Lower lobe of right lung (tissue), 2 donors: Measurements from ENCODE around the gene TSPAN5. TPM values are rescaled to one million over a fixed set of nuclear protein-coding genes. Genes with fewer than 3 reads are reported as not detected.

ENCODE experiments used
- ATAC-seq, 2 donors: fragments of 200-7000 bp; cut with Tn5 transposase; one replicate each; pipeline ENCODE4 v1.9.1; 2020 to 2022; ENCODE audit warnings: mild to moderate bottlenecking in 2 of 2, moderate library complexity in 2 of 2
- DNase-seq: peaks from one replicate; pipeline ENCODE4 v3.0.0-alpha.2; 2020
- H3K27ac ChIP-seq: fragments of 200-600 bp; one replicate; pipeline ENCODE4 v1.8.0; 2022
- H3K27me3 ChIP-seq: fragments of 200-600 bp; one replicate; pipeline ENCODE4 v1.8.0; 2022; ENCODE audit warnings: low read depth
- H3K36me3 ChIP-seq: fragments of 200-600 bp; one replicate; pipeline ENCODE4 v1.8.0; 2022; ENCODE audit warnings: mild to moderate bottlenecking
- H3K4me1 ChIP-seq: fragments of 200-600 bp; one replicate; pipeline ENCODE4 v1.8.0; 2022
- H3K4me3 ChIP-seq: fragments of 200-600 bp; one replicate; pipeline ENCODE4 v1.8.0; 2022; ENCODE audit warnings: mild to moderate bottlenecking
- H3K9me3 ChIP-seq: fragments of 200-600 bp; one replicate; pipeline ENCODE4 v1.8.0; 2022
- CTCF ChIP-seq: fragments of 200-600 bp; IDR thresholded peaks from one replicate; pipeline ENCODE4 v1.8.0; 2022; ENCODE audit warnings: antibody characterized with exemption, mild to moderate bottlenecking
- intact Hi-C: fragments of 100-400 bp; cut with DNase I; formaldehyde crosslinking; loops from one replicate; pipeline ENCODE4 v1.11.0; 2022
- total RNA-seq: library from RNA; stranded (reverse); fragmentation: NEBNext Ultra II Directional; extraction: Animal tissue kit (Norgen Biotek cat#: 25700); gene quantifications from one replicate; pipeline ENCODE4 v1.2.1, GENCODE V29; 2021
- donor health status: DM: no; HTN: yes; CAD: no; lungs with severe emphysema.

The TSPAN5 gene
- total RNA-seq, 1 donor from 2014 or later, result 5.7 TPM

GRCh38 chr4:98672583-98673287 is 14.3 kb upstream of the TSPAN5 start:
- no peak for ATAC-seq
- no peak overlapping the region for H3K27ac ChIP-seq
- no peaks in the 10 kb centered on the region for H3K9me3 ChIP-seq
- H3K4me1 ChIP-seq, result no peaks in the 10 kb centered on the region
- H3K36me3 ChIP-seq, result no peaks in the 10 kb centered on the region
- DNase-seq, result no peak
- no peak overlapping the region for H3K4me3 ChIP-seq
- intact Hi-C loops, result no loop called here
- H3K27me3 ChIP-seq, result peaks cover 5% of the 10 kb centered on the region
- no peak for TF ChIP-seq CTCF

- ATAC-seq, result no peak
- H3K4me3 ChIP-seq, result no peak overlapping the region
- intact Hi-C loops, result no loop called here
Measured at GRCh38 chr4:98671131-98671530, 12.7 kb upstream of the TSPAN5 start.

GRCh38 chr4:98670186-98670585 is 11.8 kb upstream of the TSPAN5 start:
- no peaks in the 10 kb centered on the region for H3K4me1 ChIP-seq
- H3K4me3 ChIP-seq, result no peak overlapping the region
- no peak for TF ChIP-seq CTCF
- peaks cover 5% of the 10 kb centered on the region for H3K27me3 ChIP-seq
- ATAC-seq, result no peak
- no peaks in the 10 kb centered on the region for H3K9me3 ChIP-seq
- H3K27ac ChIP-seq, result no peak overlapping the region
- intact Hi-C loops, result no loop called here
- no peak for DNase-seq
- no peaks in the 10 kb centered on the region for H3K36me3 ChIP-seq

More at GRCh38 chr4:98671131-98671530, 12.7 kb upstream of the TSPAN5 start:
- H3K27ac ChIP-seq, result no peak overlapping the region
- no peaks in the 10 kb centered on the region for H3K9me3 ChIP-seq
- H3K27me3 ChIP-seq, result peaks cover 5% of the 10 kb centered on the region
- no peak for TF ChIP-seq CTCF
- no peaks in the 10 kb centered on the region for H3K36me3 ChIP-seq
- no peak for DNase-seq
- H3K4me1 ChIP-seq, result no peaks in the 10 kb centered on the region

- Histone ChIP-seq H3K4me1 (no peaks in the 10 kb centered on the region), H3K36me3 (no peaks in the 10 kb centered on the region), H3K27ac (no peak overlapping the region), H3K4me3 (no peak overlapping the region), H3K27me3 (peaks cover 5% of the 10 kb centered on the region), H3K9me3 (no peaks in the 10 kb centered on the region)
- DNase-seq, result no peak
- no peak for TF ChIP-seq CTCF
- intact Hi-C loops, result no loop called here
- no peak for ATAC-seq
Measured at GRCh38 chr4:98669577-98669976, 11.2 kb upstream of the TSPAN5 start.

GRCh38 chr4:98664959-98665358 is 6.5 kb upstream of the TSPAN5 start:
- no peak for TF ChIP-seq CTCF
- intact Hi-C loops, result no loop called here

More at GRCh38 chr4:98664959-98665358, 6.5 kb upstream of the TSPAN5 start:
- H3K9me3 ChIP-seq, result no peaks in the 10 kb centered on the region
- H3K36me3 ChIP-seq, result no peaks in the 10 kb centered on the region
- H3K27me3 ChIP-seq, result no peaks in the 10 kb centered on the region
- peaks cover 2% of the 10 kb centered on the region for H3K4me1 ChIP-seq
- H3K27ac ChIP-seq, result no peak overlapping the region
- H3K4me3 ChIP-seq, result no peak overlapping the region
- ATAC-seq, result no peak
- no peak for DNase-seq
